Prostate gland (tissue), 2 donors: ENCODE measurements around the gene SORL1. TPM values are rescaled to one million over a fixed set of nuclear protein-coding genes. Genes with fewer than 3 reads are reported as not detected.

Experiments used
- DNase-seq: peaks from one replicate; pipeline ENCODE4 v3.0.0-alpha.2; 2019; ENCODE audit warnings: low spot score
- H3K27ac ChIP-seq, 2 donors: fragments of 200-600 bp; sonication (generic); 2 replicates each; pipeline ENCODE4 v1.5.1; 2017 to 2019
- H3K27me3 ChIP-seq: fragments of 200-600 bp; sonication (generic); replicated peaks from 2 replicates; pipeline ENCODE4 v1.5.1; 2019; ENCODE audit not compliant: insufficient read depth
- H3K36me3 ChIP-seq, 2 donors: fragments of 200-600 bp; sonication (generic); 1 replicate in 1 of 2; 2 replicates in 1 of 2; pipeline versions ENCODE4 v1.5.1 to v1.8.1; 2017 to 2019
- H3K4me1 ChIP-seq: fragments of 200-600 bp; sonication (generic); replicated peaks from 2 replicates; pipeline ENCODE4 v1.5.1; 2019
- H3K4me3 ChIP-seq, 2 donors: fragments of 200-600 bp; sonication (generic); 2 replicates each; pipeline ENCODE4 v1.5.1; 2017 to 2019
- H3K9me3 ChIP-seq: fragments of 200-600 bp; sonication (generic); 2 replicates; pipeline ENCODE4 v1.5.1; 2017
- CTCF ChIP-seq, 4 experiments: fragments of 200-600 bp in 2 of 4; fragments of 450-650 bp in 2 of 4; sonication (generic) in 2 of 4; IDR thresholded peaks; 1 replicate in 3 of 4; 2 replicates in 1 of 4; pipeline ENCODE4 v1.5.1; 2016 to 2019; ENCODE audit warnings: antibody characterized with exemption in 4 of 4, mild to moderate bottlenecking in 2 of 4, moderate library complexity in 2 of 4
- POLR2A ChIP-seq: fragments of 450-650 bp; IDR thresholded peaks from one replicate; pipeline ENCODE4 v1.6.1; 2016; ENCODE audit warnings: antibody characterized with exemption, mild to moderate bottlenecking
- POLR2AphosphoS5 ChIP-seq: sonication (generic); formaldehyde crosslinking; IDR thresholded peaks from one replicate; pipeline ENCODE4 v1.6.1; 2017; ENCODE audit warnings: antibody characterized with exemption
- WGBS: methylation state at CpG from one replicate; pipeline ENCODE4 v1.1.5; 2018; 5-methylcytosine and 5-hydroxymethylcytosine counted together
- intact Hi-C: fragments of 100-400 bp; cut with DNase I; formaldehyde crosslinking; loops from one replicate; pipeline ENCODE4 v1.14.2; 2022
- total RNA-seq, 2 donors: library from RNA; depleted of rRNA; stranded (reverse); fragments of >200 nt; gene quantifications; one replicate each; pipeline ENCODE4 v1.1.0, GENCODE V29; 2016

Gene SORL1
- total RNA-seq, 2 donors from 2014 or later, result 77.4 to 97.6 TPM

- H3K27me3 ChIP-seq, result no peaks in the 10 kb centered on the region
- no peaks in the 10 kb centered on the region for H3K9me3 ChIP-seq
- H3K4me3 ChIP-seq, result no peak overlapping the region
- TF ChIP-seq POLR2A (no peak), POLR2AphosphoS5 (no peak), CTCF (IDR thresholded peaks at IDR 0.05) (no peak)
- no peak for DNase-seq
- WGBS, result 82% methylated on average over 10 of the region's 10 CpGs
- H3K36me3 ChIP-seq, result no peaks in the 10 kb centered on the region
- no peaks in the 10 kb centered on the region for H3K4me1 ChIP-seq
- no peak overlapping the region for H3K27ac ChIP-seq
- intact Hi-C loops, result no loop called here
Measured at GRCh38 chr11:121550247-121551030, 98.3 kb downstream of the SORL1 start.

- Histone ChIP-seq H3K36me3 (no peaks in the 10 kb centered on the region), H3K27me3 (no peaks in the 10 kb centered on the region), H3K9me3 (no peaks in the 10 kb centered on the region), H3K27ac (no peak overlapping the region), H3K4me1 (no peaks in the 10 kb centered on the region), H3K4me3 (no peak overlapping the region)
- TF ChIP-seq POLR2A, result no peak
- no peak for TF ChIP-seq CTCF (IDR thresholded peaks at IDR 0.05)
- no peak for TF ChIP-seq POLR2AphosphoS5
- whole genome bisulfite sequencing, result 91% methylated on average over 5 of the region's 5 CpGs
- intact Hi-C loops, result no loop called here
- no peak for DNase-seq
Measured at GRCh38 chr11:121551463-121551862, 99.3 kb downstream of the SORL1 start.

- WGBS, result 91% methylated on average over 5 of the region's 5 CpGs
- Histone ChIP-seq H3K9me3 (no peaks in the 10 kb centered on the region), H3K36me3 (no peaks in the 10 kb centered on the region), H3K4me3 (no peak overlapping the region), H3K4me1 (no peaks in the 10 kb centered on the region), H3K27ac (no peak overlapping the region), H3K27me3 (no peaks in the 10 kb centered on the region)
- TF ChIP-seq POLR2A, result no peak
- no peak for TF ChIP-seq POLR2AphosphoS5
- no peak for TF ChIP-seq CTCF (IDR thresholded peaks at IDR 0.05)
- intact Hi-C loops, result no loop called here
- no peak for DNase-seq
Measured at GRCh38 chr11:121552154-121552553, 100.0 kb downstream of the SORL1 start.

- Histone ChIP-seq H3K27me3 (no peaks in the 10 kb centered on the region), H3K27ac (no peak overlapping the region), H3K4me3 (no peak overlapping the region), H3K4me1 (no peaks in the 10 kb centered on the region), H3K9me3 (no peaks in the 10 kb centered on the region), H3K36me3 (no peaks in the 10 kb centered on the region)
- TF ChIP-seq POLR2A, result no peak
- no peak for TF ChIP-seq POLR2AphosphoS5
- no peak for TF ChIP-seq CTCF (IDR thresholded peaks at IDR 0.05)
- DNase-seq, result no peak
- intact Hi-C loops, result no loop called here
- 96% methylated on average over 2 of the region's 2 CpGs for WGBS
Measured at GRCh38 chr11:121552644-121553043, 100.5 kb downstream of the SORL1 start.

- Histone ChIP-seq H3K4me1 (no peaks in the 10 kb centered on the region), H3K27me3 (no peaks in the 10 kb centered on the region), H3K27ac (no peak overlapping the region), H3K9me3 (no peaks in the 10 kb centered on the region), H3K4me3 (no peak overlapping the region), H3K36me3 (no peaks in the 10 kb centered on the region)
- intact Hi-C loops, result no loop called here
- DNase-seq, result no peak
- TF ChIP-seq POLR2A, result no peak
- no peak for TF ChIP-seq POLR2AphosphoS5
- no peak for TF ChIP-seq CTCF (IDR thresholded peaks at IDR 0.05)
- WGBS, result 92% methylated on average over 3 of the region's 3 CpGs
Measured at GRCh38 chr11:121553389-121553788, 101.3 kb downstream of the SORL1 start.
